Muscle of arm (tissue), 12 donors: ENCODE data around the gene ADARB2. TPM values are rescaled to one million over a fixed set of nuclear protein-coding genes. Genes with fewer than 3 reads are reported as not detected.
"Not testable (repeated sequence)": the region's sequence is repeated elsewhere in the genome, so short reads cannot be mapped to it uniquely, and the experiment has no call there.

ENCODE experiments used
- DNase-seq: peaks from one replicate; pipeline ENCODE4 v3.0.0-alpha.2; 2013
- polyA plus RNA-seq, 12 donors: library from polyadenylated mRNA; unstranded; fragments of 120-200 nt; gene quantifications; one replicate each; pipeline ENCODE4 v1.2.1, GENCODE V29; 2013; ENCODE audit not compliant: insufficient read length in 12 of 12

Gene ADARB2
- polyA plus RNA-seq, 12 donors: 0.07 to 0.48 (median 0.32) TPM; not detected in 2

- DNase-seq: peak; percentile 16
Measured at GRCh38 chr10:1360011-1360557, 377.2 kb downstream of the ADARB2 start.

GRCh38 chr10:1359626-1359955 is 377.7 kb downstream of the ADARB2 start:
- no peak for DNase-seq

GRCh38 chr10:1358860-1359625 is 378.3 kb downstream of the ADARB2 start:
- no peak for DNase-seq

GRCh38 chr10:1358147-1358546 is 379.2 kb downstream of the ADARB2 start:
- DNase-seq: no peak

GRCh38 chr10:1356349-1356748 is 381.0 kb downstream of the ADARB2 start:
- no peak for DNase-seq

- no peak for DNase-seq
Measured at GRCh38 chr10:1354809-1355710, 382.3 kb downstream of the ADARB2 start.

- DNase-seq: not testable (repeated sequence)
Measured at GRCh38 chr10:1352296-1352695, 385.0 kb downstream of the ADARB2 start.

- DNase-seq: no peak
Measured at GRCh38 chr10:1348773-1349050, 388.6 kb downstream of the ADARB2 start.

GRCh38 chr10:1347962-1348772 is 389.2 kb downstream of the ADARB2 start:
- no peak for DNase-seq

GRCh38 chr10:1347525-1347924 is 389.8 kb downstream of the ADARB2 start:
- DNase-seq: no peak

- no peak for DNase-seq
Measured at GRCh38 chr10:1346201-1346600, 391.1 kb downstream of the ADARB2 start.

- DNase-seq: no peak
Measured at GRCh38 chr10:1345368-1345767, 392.0 kb downstream of the ADARB2 start.

- DNase-seq: no peak
Measured at GRCh38 chr10:1344846-1345245, 392.5 kb downstream of the ADARB2 start.

- DNase-seq: no peak
Measured at GRCh38 chr10:1344408-1344807, 392.9 kb downstream of the ADARB2 start.

- no peak for DNase-seq
Measured at GRCh38 chr10:1343176-1343575, 394.1 kb downstream of the ADARB2 start.

GRCh38 chr10:1341052-1341451 is 396.3 kb downstream of the ADARB2 start:
- DNase-seq: not testable (repeated sequence)

- DNase-seq: no peak
Measured at GRCh38 chr10:1339396-1339795, 397.9 kb downstream of the ADARB2 start.

GRCh38 chr10:1335642-1336041 is 401.7 kb downstream of the ADARB2 start:
- DNase-seq: no peak

GRCh38 chr10:1333981-1334380 is 403.3 kb downstream of the ADARB2 start:
- DNase-seq: no peak

GRCh38 chr10:1331560-1331959 is 405.8 kb downstream of the ADARB2 start:
- DNase-seq: no peak

- no peak for DNase-seq
Measured at GRCh38 chr10:1329622-1330021, 407.7 kb downstream of the ADARB2 start.

GRCh38 chr10:1328981-1329614 is 408.2 kb downstream of the ADARB2 start:
- DNase-seq: no peak
